AG09309 (cell line): Measurements from ENCODE around the gene MICAL3.

Source experiments
- DNase-seq: peaks from one replicate; pipeline ENCODE4 v3.0.0-alpha.2; 2010; ENCODE audit warnings: low read depth
- H3K4me3 ChIP-seq: 2 replicates; pipeline ENCODE4 v1.5.1; 2011; ENCODE audit warnings: mild to moderate bottlenecking, low read depth, low read length, moderate library complexity; ENCODE audit not compliant: control insufficient read depth
- TF ChIP-seq, protein P1 (sequence below): IDR thresholded peaks from 2 replicates; pipeline ENCODE4 v1.5.1; 2011; ENCODE audit warnings: mild to moderate bottlenecking, low read depth, low read length, inconsistent platforms; ENCODE audit not compliant: insufficient read depth, control insufficient read depth; ENCODE audit errors: missing control alignments

MICAL3 gene

DNA sequence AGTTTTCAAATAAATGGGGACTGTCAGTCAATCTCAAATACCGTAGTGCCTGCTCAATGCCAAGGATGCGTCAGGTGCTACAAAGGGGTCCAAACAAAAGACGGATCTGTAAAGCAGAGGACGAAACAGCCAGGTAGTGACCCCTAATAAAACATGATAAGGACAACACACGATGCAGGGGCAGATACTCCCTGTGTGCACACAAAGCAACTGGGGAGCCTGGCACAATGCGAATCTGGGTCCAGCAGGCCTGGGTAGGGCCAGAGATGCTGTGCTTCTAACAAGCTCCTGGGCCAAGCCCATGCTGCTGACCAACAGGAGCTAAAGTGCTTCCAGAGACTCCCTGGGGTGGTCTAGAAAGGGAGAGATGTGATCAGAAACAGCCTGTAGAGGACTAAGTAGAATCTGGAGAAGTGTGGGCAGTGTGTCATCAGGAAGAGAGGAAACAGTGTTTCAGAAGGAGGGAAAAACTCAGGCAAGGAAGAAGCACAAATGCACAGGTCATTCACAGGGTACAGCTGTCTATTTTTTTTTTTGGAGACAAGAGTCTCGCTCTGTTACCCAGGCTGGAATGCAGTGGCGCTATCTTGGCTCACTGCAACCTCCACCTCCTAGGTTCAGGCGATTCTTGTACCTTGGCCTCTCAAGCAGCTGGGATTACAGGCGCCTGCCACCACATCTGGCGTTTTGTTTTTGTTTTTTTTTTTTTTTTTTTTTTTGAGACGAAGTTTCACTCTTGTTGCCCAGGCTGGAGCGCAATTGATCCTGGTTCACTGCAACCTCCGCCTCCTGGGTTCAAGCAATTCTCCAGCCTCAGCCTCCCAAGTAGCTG is 74.5 kb downstream of the MICAL3 start:
- no peak for DNase-seq
- TF ChIP-seq, protein P1, sequence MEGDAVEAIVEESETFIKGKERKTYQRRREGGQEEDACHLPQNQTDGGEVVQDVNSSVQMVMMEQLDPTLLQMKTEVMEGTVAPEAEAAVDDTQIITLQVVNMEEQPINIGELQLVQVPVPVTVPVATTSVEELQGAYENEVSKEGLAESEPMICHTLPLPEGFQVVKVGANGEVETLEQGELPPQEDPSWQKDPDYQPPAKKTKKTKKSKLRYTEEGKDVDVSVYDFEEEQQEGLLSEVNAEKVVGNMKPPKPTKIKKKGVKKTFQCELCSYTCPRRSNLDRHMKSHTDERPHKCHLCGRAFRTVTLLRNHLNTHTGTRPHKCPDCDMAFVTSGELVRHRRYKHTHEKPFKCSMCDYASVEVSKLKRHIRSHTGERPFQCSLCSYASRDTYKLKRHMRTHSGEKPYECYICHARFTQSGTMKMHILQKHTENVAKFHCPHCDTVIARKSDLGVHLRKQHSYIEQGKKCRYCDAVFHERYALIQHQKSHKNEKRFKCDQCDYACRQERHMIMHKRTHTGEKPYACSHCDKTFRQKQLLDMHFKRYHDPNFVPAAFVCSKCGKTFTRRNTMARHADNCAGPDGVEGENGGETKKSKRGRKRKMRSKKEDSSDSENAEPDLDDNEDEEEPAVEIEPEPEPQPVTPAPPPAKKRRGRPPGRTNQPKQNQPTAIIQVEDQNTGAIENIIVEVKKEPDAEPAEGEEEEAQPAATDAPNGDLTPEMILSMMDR, result no peak
- H3K4me3 ChIP-seq, result no peak overlapping the region

DNA sequence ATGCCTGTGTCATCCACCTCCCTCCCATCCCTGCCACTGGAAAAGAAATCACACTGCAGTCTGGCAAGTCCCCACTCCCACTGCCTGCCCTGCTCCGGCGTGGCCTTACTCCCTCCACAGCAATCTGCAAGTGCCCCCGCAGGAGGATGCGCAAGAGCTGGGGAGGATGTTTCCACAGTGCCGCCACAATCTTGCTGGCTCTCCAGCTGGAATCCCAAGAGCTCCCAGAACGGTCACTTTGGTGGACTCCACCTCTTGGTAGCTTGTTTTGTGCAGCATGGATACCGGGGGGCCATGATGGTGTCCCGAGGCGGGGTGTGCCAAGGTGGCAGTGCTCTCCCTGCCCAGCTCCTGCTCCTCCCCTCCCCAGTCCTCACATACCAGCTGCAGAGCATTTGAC is 76.3 kb downstream of the MICAL3 start:
- DNase-seq, result no peak
- TF ChIP-seq, protein P1, result no peak
- H3K4me3 ChIP-seq, result no peak overlapping the region

DNA sequence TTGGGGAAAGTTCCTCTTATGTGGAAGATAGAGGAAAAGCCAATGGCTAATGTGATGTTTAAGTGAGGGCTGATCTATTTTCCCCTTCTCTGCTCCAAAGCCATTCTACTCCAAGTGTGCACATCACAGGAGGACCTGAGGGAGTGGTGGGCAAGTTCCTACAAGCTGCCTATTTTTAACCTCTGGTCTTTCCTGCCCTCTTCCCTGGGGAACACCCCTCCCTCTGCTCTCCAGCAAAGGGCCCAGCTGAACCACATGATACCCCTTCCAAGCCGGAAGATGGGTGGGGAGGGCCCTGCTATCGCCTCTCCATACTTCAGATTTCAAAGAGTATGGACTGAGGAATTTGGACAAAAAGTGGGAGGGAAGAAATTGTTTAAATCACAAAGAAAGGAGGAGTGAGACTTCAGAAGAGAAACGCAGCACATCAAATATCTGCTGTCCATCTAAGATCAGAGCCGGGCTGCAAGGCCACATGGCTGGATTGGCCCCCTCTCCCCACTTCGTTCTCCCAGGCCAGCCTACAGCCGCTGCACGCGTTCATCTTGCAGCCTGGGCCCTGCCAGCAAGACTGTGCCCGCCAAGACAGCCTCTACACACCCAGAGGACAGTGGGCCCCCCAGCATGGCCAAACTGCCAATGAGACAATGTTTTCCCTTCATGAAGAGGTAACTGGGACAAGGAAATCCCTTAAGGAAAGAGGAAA is 77.5 kb downstream of the MICAL3 start:
- TF ChIP-seq, protein P1, result no peak
- no peak for DNase-seq
- no peak overlapping the region for H3K4me3 ChIP-seq

DNA sequence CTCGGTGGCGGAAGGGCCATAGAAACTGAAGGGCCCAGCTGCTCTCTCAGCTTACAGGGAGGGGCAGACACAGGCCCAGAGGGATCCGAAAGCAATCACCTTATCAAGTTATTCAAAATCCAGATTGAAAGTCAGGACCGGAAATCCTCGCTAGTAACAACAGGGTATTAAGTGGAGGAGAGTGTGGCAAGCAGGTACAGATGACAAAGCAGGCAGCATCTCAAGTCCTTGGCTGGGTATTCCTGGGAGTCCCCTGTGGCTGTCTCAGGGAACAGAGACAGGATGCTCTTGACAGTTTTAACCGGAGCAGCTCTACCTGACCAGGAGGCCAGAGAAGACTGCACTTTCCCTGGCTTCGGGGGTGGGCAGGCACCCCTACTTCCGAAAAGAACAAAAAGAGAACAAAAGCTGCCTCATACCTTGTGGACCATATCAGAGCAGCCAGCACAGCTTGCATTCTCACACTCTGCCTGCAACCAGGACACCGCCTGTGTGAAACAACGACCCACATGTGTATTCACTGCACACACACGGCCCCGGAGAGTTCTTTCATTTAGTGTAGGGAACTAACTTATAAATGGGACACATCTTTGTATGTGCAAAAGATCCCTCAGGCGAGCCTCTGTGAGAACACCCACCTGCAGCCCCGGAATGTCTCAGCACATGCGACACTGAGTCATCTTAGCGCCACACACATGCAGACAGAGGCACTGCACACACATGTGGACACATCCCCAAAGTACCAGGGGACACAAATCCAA is 78.3 kb downstream of the MICAL3 start:
- DNase-seq, result no peak
- TF ChIP-seq, protein P1, result no peak
- H3K4me3 ChIP-seq, result no peak overlapping the region

DNA sequence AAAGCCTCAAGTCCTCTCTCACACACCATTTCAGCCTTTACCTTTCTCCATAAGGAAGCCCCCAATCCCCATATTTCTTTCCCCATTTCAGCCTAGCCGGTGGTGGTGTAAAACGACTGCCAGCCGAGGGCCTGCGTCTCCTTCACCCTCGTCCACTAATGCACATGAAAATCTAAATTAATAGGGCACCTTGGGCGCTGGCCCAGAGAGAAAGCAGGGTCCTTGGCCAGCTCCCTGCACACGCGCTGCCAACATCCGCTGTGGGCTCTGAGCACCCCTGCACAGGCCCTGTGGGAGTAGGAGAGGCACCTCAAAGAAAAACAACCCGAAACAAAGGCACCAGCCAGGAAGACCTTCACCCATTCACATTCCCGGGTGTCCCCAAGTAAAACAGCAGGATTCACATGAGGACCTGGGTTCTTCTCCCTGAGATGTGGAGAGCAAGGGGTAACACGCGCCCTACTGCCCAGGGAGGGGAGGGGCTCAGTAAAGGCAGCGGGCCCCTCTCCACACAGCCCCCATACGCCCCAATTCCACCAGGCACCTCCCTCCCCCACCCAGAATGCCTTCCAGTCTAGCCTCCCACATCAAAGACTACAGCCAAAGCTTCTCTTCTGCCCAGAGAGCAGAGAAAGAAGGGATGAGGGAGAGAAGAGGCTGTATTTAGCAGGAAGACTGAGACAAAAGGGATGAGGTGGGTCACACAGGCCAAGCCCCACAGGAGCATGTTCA is 79.0 kb downstream of the MICAL3 start:
- TF ChIP-seq, protein P1, result no peak
- H3K4me3 ChIP-seq, result no peak overlapping the region
- DNase-seq, result no peak

DNA sequence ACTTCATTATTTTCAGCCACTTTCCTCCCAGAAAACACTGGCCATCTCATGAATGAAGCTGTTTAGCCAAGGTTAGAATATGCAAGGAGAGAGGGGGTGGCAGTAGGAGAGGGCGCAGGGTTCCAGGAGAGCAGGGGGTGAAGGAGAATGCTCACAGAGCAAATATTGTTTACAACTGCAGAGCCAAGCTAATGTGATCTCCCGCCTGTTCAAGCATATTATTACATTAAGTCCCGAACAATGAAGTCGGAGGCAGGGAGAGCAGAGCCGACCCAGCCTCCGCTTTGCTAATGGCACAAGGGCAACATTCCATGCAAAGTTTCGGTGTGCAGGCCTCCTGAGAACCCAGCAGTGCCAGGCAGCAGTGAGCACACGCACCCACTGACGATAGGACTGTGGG is 80.1 kb downstream of the MICAL3 start:
- H3K4me3 ChIP-seq, result no peak overlapping the region
- no peak for DNase-seq
- TF ChIP-seq, protein P1, result no peak
